Lung (tissue), 11 donors: ENCODE data around the gene LOC128125822.

Source experiments
- ATAC-seq: fragments of 200-7000 bp; cut with Tn5 transposase; one replicate; pipeline ENCODE4 v1.9.1; 2020; ENCODE audit warnings: moderate number of reproducible peaks; ENCODE audit not compliant: insufficient read depth, low FRiP score
- DNase-seq, 3 donors: peaks; one replicate each; pipeline ENCODE4 v3.0.0-alpha.2; 2013 to 2017
- H3K27ac ChIP-seq, 2 donors: one replicate each; pipeline ENCODE4 v1.5.1; 2013; ENCODE audit warnings: mild to moderate bottlenecking in 2 of 2, moderate library complexity in 2 of 2, control low read depth in 1 of 2, inconsistent platforms in 1 of 2, low read depth in 1 of 2, low read length in 1 of 2
- H3K27me3 ChIP-seq, 3 donors: one replicate each; pipeline ENCODE4 v1.5.1; 2013; ENCODE audit warnings: low read length in 2 of 3; ENCODE audit not compliant: control insufficient read depth in 3 of 3, insufficient read depth in 3 of 3
- H3K36me3 ChIP-seq, 4 donors: one replicate each; pipeline ENCODE4 v1.5.1; 2013; ENCODE audit warnings: low read length in 4 of 4, mild to moderate bottlenecking in 1 of 4, moderate library complexity in 1 of 4; ENCODE audit not compliant: control insufficient read depth in 4 of 4, insufficient read depth in 4 of 4
- H3K4me1 ChIP-seq, 5 donors: one replicate each; pipeline ENCODE4 v1.5.1; 2013; ENCODE audit warnings: low read length in 5 of 5, mild to moderate bottlenecking in 2 of 5, moderate library complexity in 1 of 5; ENCODE audit not compliant: control insufficient read depth in 5 of 5, insufficient read depth in 5 of 5
- H3K4me3 ChIP-seq: one replicate; pipeline ENCODE4 v1.5.1; 2013; ENCODE audit warnings: mild to moderate bottlenecking, control low read depth, moderate library complexity
- H3K9ac ChIP-seq, 2 donors: one replicate each; pipeline ENCODE4 v1.5.1; 2013; ENCODE audit warnings: low read length in 2 of 2, control low read depth in 1 of 2; ENCODE audit not compliant: insufficient read depth in 1 of 2
- H3K9me3 ChIP-seq, 4 donors: one replicate each; pipeline ENCODE4 v1.5.1; 2013; ENCODE audit warnings: low read length in 3 of 4, mild to moderate bottlenecking in 1 of 4, moderate library complexity in 1 of 4; ENCODE audit not compliant: control insufficient read depth in 4 of 4, insufficient read depth in 3 of 4
- WGBS, 2 donors: extraction: QIAGEN DNeasy Blood & Tissue Kit; methylation state at CpG; one replicate each; pipeline ENCODE4 v1.1.7; 2013; 5-methylcytosine and 5-hydroxymethylcytosine counted together
- TF ChIP-seq, protein P1 (sequence below): IDR thresholded peaks from 2 replicates; pipeline ENCODE4 v1.5.1; 2012; ENCODE audit warnings: mild to moderate bottlenecking; ENCODE audit errors: control extremely low read depth, extremely low read depth
- donor health status: control.
- donor health status: control.
- donor health status: Bipolar disorder and iron deficiency.
- donor health status: healthy.
- donor health status: DM: yes; HTN: yes; CAD: no.

LOC128125822 gene

DNA sequence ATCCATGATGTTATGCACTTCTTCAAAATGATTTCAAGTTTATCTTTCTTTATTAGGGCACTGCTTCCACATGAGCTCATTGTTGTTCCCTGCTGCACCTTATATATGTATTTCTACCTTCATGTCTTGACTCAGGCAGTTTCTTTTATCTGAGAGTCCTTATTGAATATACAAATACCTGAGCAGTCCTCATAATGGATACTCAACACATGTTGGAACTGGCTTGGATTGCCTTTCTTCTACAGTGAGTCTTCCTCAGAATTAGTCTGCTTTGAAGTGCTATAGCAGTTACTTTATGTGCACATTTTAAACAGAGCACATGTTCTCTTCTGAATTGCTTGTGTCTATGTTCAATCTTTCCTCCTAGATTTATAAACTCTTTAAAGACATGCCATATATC, 45.3 kb upstream of the LOC128125822 start:
- Histone ChIP-seq H3K4me1 (peaks cover 0 to 1% (median 0%) of the 10 kb centered on the region in 5 donors), H3K9me3 (no peaks in the 10 kb centered on the region), H3K36me3 (no peaks in the 10 kb centered on the region), H3K27me3 (no peaks in the 10 kb centered on the region), H3K4me3 (no peak overlapping the region), H3K9ac (no peak overlapping the region), H3K27ac (no peak overlapping the region)
- TF ChIP-seq, protein P1, sequence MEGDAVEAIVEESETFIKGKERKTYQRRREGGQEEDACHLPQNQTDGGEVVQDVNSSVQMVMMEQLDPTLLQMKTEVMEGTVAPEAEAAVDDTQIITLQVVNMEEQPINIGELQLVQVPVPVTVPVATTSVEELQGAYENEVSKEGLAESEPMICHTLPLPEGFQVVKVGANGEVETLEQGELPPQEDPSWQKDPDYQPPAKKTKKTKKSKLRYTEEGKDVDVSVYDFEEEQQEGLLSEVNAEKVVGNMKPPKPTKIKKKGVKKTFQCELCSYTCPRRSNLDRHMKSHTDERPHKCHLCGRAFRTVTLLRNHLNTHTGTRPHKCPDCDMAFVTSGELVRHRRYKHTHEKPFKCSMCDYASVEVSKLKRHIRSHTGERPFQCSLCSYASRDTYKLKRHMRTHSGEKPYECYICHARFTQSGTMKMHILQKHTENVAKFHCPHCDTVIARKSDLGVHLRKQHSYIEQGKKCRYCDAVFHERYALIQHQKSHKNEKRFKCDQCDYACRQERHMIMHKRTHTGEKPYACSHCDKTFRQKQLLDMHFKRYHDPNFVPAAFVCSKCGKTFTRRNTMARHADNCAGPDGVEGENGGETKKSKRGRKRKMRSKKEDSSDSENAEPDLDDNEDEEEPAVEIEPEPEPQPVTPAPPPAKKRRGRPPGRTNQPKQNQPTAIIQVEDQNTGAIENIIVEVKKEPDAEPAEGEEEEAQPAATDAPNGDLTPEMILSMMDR = no peak
- ATAC-seq (no peak), DNase-seq (no peak)

DNA sequence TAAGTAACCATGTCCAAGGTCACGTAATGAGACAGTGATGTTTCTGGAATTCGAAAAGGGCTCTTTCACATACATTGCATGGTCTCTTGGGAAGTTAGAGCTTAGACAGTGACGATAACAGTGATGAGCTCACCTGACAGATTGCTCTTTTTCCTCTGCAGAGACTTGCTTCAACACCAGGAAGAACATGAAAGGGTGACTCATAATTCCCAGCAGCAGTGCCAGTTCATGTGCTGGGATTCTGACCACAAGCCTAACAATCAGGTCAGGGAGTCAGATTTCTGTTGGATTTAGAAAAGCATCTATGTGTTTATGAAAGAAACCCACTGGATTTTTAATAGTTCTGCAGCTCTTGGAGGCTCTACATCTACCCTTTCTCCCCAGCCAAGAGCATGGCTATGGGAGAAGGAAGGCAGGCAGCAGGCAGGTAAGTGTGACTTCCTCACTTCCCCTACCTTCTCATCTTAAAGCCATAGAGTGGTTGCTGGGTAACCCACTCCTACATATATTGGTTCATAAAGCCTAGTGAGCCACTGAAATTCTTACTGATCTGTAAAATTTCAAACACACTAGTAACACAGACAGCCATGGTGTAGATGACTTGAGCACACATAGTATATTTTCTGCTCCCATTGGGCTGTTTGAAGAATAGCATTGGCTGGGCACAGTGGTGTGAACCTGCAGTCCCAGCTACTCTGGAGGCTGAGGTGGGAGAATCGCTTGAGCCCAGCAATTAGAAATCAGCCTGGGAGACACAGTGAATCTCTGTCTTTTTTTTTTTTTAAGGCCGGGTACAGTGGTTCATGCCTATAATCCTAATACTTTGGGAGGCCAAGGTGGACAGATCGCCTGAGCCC, 44.4 kb upstream of the LOC128125822 start:
- Histone ChIP-seq H3K27ac (no peak overlapping the region), H3K27me3 (no peaks in the 10 kb centered on the region), H3K4me3 (no peak overlapping the region), H3K4me1 (peaks cover 0 to 1% (median 0%) of the 10 kb centered on the region in 5 donors), H3K9me3 (no peaks in the 10 kb centered on the region), H3K9ac (no peak overlapping the region), H3K36me3 (no peaks in the 10 kb centered on the region)
- peak; percentile 88 for ATAC-seq
- no peak for DNase-seq
- 85 to 90% methylated on average over 6 of the region's 6 CpGs for WGBS, 2 donors
- TF ChIP-seq, protein P1 = no peak

DNA sequence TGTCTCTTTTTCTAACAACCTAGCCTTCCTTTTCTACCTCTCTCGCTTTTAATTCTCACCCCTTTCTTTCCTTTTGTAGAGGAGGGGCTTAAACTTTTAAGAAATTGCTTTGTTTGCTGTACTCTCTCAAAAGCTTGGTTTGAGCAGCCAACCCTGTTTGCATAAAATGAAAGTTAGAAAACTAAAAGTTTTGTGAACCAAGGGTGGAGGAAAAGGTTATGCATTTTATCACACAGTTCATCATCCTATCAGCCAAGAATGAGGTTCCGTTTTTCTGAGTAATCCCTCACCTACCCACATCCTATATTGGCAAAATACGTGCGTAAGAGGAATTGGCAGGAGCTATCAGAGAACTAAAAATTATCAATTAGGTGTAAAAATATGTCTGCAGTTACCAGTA, 42.8 kb upstream of the LOC128125822 start:
- Histone ChIP-seq H3K4me3 (no peak overlapping the region), H3K36me3 (no peaks in the 10 kb centered on the region), H3K27me3 (no peaks in the 10 kb centered on the region), H3K27ac (no peak overlapping the region), H3K9me3 (no peaks in the 10 kb centered on the region), H3K4me1 (peaks cover 0 to 1% (median 0%) of the 10 kb centered on the region in 5 donors), H3K9ac (no peak overlapping the region)
- TF ChIP-seq, protein P1 = no peak
- ATAC-seq (no peak), DNase-seq (no peak)
- WGBS, 2 donors = 30 to 41% methylated on average over 4 of the region's 4 CpGs
